ENCODE results near the gene GGNBP2. TPM values are rescaled to one million over a fixed set of nuclear protein-coding genes. Genes with fewer than 3 reads are reported as not detected.

Gene GGNBP2
- total RNA-seq, 1 donor from 2014 or later, result 68.4 TPM

- DNase-seq, result no peak
Measured at GRCh38 chr17:36553459-36553858, 8.7 kb downstream of the GGNBP2 start.

GRCh38 chr17:36566081-36566480, 21.4 kb downstream of the GGNBP2 start:
- DNase-seq, result no peak

- no peak for DNase-seq
Measured at GRCh38 chr17:36575028-36575427, 30.3 kb downstream of the GGNBP2 start.

- no peak for DNase-seq
Measured at GRCh38 chr17:36576793-36577192, 32.1 kb downstream of the GGNBP2 start.

- DNase-seq, result no peak
Measured at GRCh38 chr17:36578671-36579070, 34.0 kb downstream of the GGNBP2 start.

- DNase-seq, result no peak
Measured at GRCh38 chr17:36583787-36584186, 39.1 kb downstream of the GGNBP2 start.

- no peak for DNase-seq
Measured at GRCh38 chr17:36586138-36586537, 41.4 kb downstream of the GGNBP2 start.

- no peak for DNase-seq
Measured at GRCh38 chr17:36590082-36590481, 45.4 kb downstream of the GGNBP2 start.

GRCh38 chr17:36591434-36592315, 47.0 kb downstream of the GGNBP2 start, which contains the start of gene DHRS11:
TSS of gene DHRS11 (plus strand) at chr17:36591879. CDS start at chr17:36592010, 131 bp downstream.
- DNase-seq, result peak; percentile 83

- DNase-seq, result no peak
Measured at GRCh38 chr17:36592316-36592715, 47.6 kb downstream of the GGNBP2 start.

GRCh38 chr17:36592716-36593321, 48.1 kb downstream of the GGNBP2 start:
- no peak for DNase-seq

GRCh38 chr17:36593656-36594316, 49.1 kb downstream of the GGNBP2 start:
- DNase-seq, result no peak

GRCh38 chr17:36594626-36595401, 50.1 kb downstream of the GGNBP2 start:
- no peak for DNase-seq

GRCh38 chr17:36597226-36597625, 52.5 kb downstream of the GGNBP2 start:
- DNase-seq, result no peak

- DNase-seq, result no peak
Measured at GRCh38 chr17:36597866-36598777, 53.4 kb downstream of the GGNBP2 start.

- DNase-seq, result no peak
Measured at GRCh38 chr17:36598951-36599401, 54.3 kb downstream of the GGNBP2 start.

- no peak for DNase-seq
Measured at GRCh38 chr17:36599546-36600250, 55.0 kb downstream of the GGNBP2 start.

GRCh38 chr17:36600465-36600864, 55.7 kb downstream of the GGNBP2 start:
- DNase-seq, result no peak

- no peak for DNase-seq
Measured at GRCh38 chr17:36600936-36601302, 56.2 kb downstream of the GGNBP2 start.

- peak; percentile 96 for DNase-seq
Measured at GRCh38 chr17:36601303-36602029, 56.7 kb downstream of the GGNBP2 start, which contains the start of gene MRM1. TSS of gene MRM1 (plus strand) at chr17:36601583. CDS start at chr17:36601811, 228 bp downstream.

Measured in tongue (tissue), 2 donors.